T-helper 1 cell treated with Interleukin-12 subunit alpha and Interleukin-12 subunit beta and Interleukin-4 antibody, amounts not matched to agents 30 μg/mL and 1 μg/mL, for 36 hours (primary cell): Measurements from ENCODE around the gene ZDHHC13.

ENCODE experiments used
- H3K27ac Mint-ChIP-seq: one replicate; pipeline ENCODE4 v1.8.0; 2021; ENCODE audit warnings: mild to moderate bottlenecking, mixed read lengths
- H3K27me3 Mint-ChIP-seq: one replicate; pipeline ENCODE4 v1.8.0; 2021; ENCODE audit warnings: low read depth, mixed read lengths
- H3K36me3 Mint-ChIP-seq: one replicate; pipeline ENCODE4 v1.8.0; 2021; ENCODE audit warnings: low read depth, mixed read lengths
- H3K4me1 Mint-ChIP-seq: one replicate; pipeline ENCODE4 v1.8.0; 2021; ENCODE audit warnings: low read depth, mixed read lengths
- H3K4me3 Mint-ChIP-seq: one replicate; pipeline ENCODE4 v1.8.0; 2021; ENCODE audit warnings: mild to moderate bottlenecking, moderate library complexity, mixed read lengths
- H3K9me3 Mint-ChIP-seq: one replicate; pipeline ENCODE4 v1.8.0; 2021; ENCODE audit warnings: mixed read lengths

Gene ZDHHC13

GRCh38 chr11:19173004-19173689, 56.2 kb downstream of the ZDHHC13 start:
- no peaks in the 10 kb centered on the region for H3K9me3 Mint-ChIP-seq
- H3K4me1 Mint-ChIP-seq: no peaks in the 10 kb centered on the region
- H3K4me3 Mint-ChIP-seq: no peak overlapping the region
- no peak overlapping the region for H3K27ac Mint-ChIP-seq
- H3K36me3 Mint-ChIP-seq: peaks cover 41% of the 10 kb centered on the region
- no peaks in the 10 kb centered on the region for H3K27me3 Mint-ChIP-seq

- H3K4me1 Mint-ChIP-seq: no peaks in the 10 kb centered on the region
- no peaks in the 10 kb centered on the region for H3K27me3 Mint-ChIP-seq
- H3K36me3 Mint-ChIP-seq: peaks cover 33% of the 10 kb centered on the region
- no peaks in the 10 kb centered on the region for H3K9me3 Mint-ChIP-seq
- no peak overlapping the region for H3K27ac Mint-ChIP-seq
- H3K4me3 Mint-ChIP-seq: no peak overlapping the region
Measured at GRCh38 chr11:19173964-19174638, 57.1 kb downstream of the ZDHHC13 start.

- Mint-ChIP-seq H3K27me3 (no peaks in the 10 kb centered on the region), H3K4me1 (no peaks in the 10 kb centered on the region), H3K9me3 (no peaks in the 10 kb centered on the region), H3K27ac (no peak overlapping the region), H3K4me3 (no peak overlapping the region), H3K36me3 (peaks cover 24% of the 10 kb centered on the region)
Measured at GRCh38 chr11:19176629-19177186, 59.7 kb downstream of the ZDHHC13 start.

- Mint-ChIP-seq H3K36me3 (peaks cover 2% of the 10 kb centered on the region), H3K4me3 (no peak overlapping the region), H3K27ac (no peak overlapping the region)
Measured at GRCh38 chr11:19181531-19182261, 64.7 kb downstream of the ZDHHC13 start.

GRCh38 chr11:19183646-19184045, 66.7 kb downstream of the ZDHHC13 start:
- H3K27me3 Mint-ChIP-seq: no peaks in the 10 kb centered on the region
- no peak overlapping the region for H3K27ac Mint-ChIP-seq
- H3K9me3 Mint-ChIP-seq: no peaks in the 10 kb centered on the region
- H3K4me3 Mint-ChIP-seq: no peak overlapping the region
- H3K36me3 Mint-ChIP-seq: peaks cover 2% of the 10 kb centered on the region
- H3K4me1 Mint-ChIP-seq: no peaks in the 10 kb centered on the region

More at GRCh38 chr11:19181531-19182261, 64.7 kb downstream of the ZDHHC13 start:
- H3K27me3 Mint-ChIP-seq: no peaks in the 10 kb centered on the region
- H3K9me3 Mint-ChIP-seq: no peaks in the 10 kb centered on the region
- no peaks in the 10 kb centered on the region for H3K4me1 Mint-ChIP-seq

GRCh38 chr11:19185036-19185435, 68.1 kb downstream of the ZDHHC13 start:
- Mint-ChIP-seq H3K9me3 (no peaks in the 10 kb centered on the region), H3K27ac (no peak overlapping the region), H3K4me3 (no peak overlapping the region), H3K27me3 (no peaks in the 10 kb centered on the region), H3K4me1 (no peaks in the 10 kb centered on the region), H3K36me3 (peaks cover 2% of the 10 kb centered on the region)

- H3K4me3 Mint-ChIP-seq: no peak overlapping the region
Measured at GRCh38 chr11:19185516-19186052, 68.6 kb downstream of the ZDHHC13 start.

GRCh38 chr11:19187114-19187832, 70.3 kb downstream of the ZDHHC13 start:
- Mint-ChIP-seq H3K4me3 (no peak overlapping the region), H3K9me3 (no peaks in the 10 kb centered on the region), H3K4me1 (no peaks in the 10 kb centered on the region), H3K27me3 (no peaks in the 10 kb centered on the region), H3K27ac (no peak overlapping the region), H3K36me3 (no peaks in the 10 kb centered on the region)

More at GRCh38 chr11:19185516-19186052, 68.6 kb downstream of the ZDHHC13 start:
- Mint-ChIP-seq H3K27me3 (no peaks in the 10 kb centered on the region), H3K36me3 (no peaks in the 10 kb centered on the region), H3K9me3 (no peaks in the 10 kb centered on the region), H3K27ac (no peak overlapping the region), H3K4me1 (no peaks in the 10 kb centered on the region)

- no peaks in the 10 kb centered on the region for H3K36me3 Mint-ChIP-seq
- H3K27me3 Mint-ChIP-seq: no peaks in the 10 kb centered on the region
- H3K4me1 Mint-ChIP-seq: no peaks in the 10 kb centered on the region
- H3K9me3 Mint-ChIP-seq: no peaks in the 10 kb centered on the region
- H3K4me3 Mint-ChIP-seq: no peak overlapping the region
- no peak overlapping the region for H3K27ac Mint-ChIP-seq
Measured at GRCh38 chr11:19187833-19188258, 70.9 kb downstream of the ZDHHC13 start.

GRCh38 chr11:19191530-19192169, 74.7 kb downstream of the ZDHHC13 start:
- Mint-ChIP-seq H3K4me1 (no peaks in the 10 kb centered on the region), H3K4me3 (no peak overlapping the region), H3K27ac (no peak overlapping the region), H3K9me3 (no peaks in the 10 kb centered on the region), H3K27me3 (no peaks in the 10 kb centered on the region), H3K36me3 (no peaks in the 10 kb centered on the region)

- H3K36me3 Mint-ChIP-seq: no peaks in the 10 kb centered on the region
- H3K9me3 Mint-ChIP-seq: no peaks in the 10 kb centered on the region
- no peaks in the 10 kb centered on the region for H3K4me1 Mint-ChIP-seq
- H3K4me3 Mint-ChIP-seq: no peak overlapping the region
- peaks cover 3% of the 10 kb centered on the region for H3K27me3 Mint-ChIP-seq
- H3K27ac Mint-ChIP-seq: no peak overlapping the region
Measured at GRCh38 chr11:19193916-19194315, 76.9 kb downstream of the ZDHHC13 start.

GRCh38 chr11:19194620-19195308, 77.8 kb downstream of the ZDHHC13 start:
- Mint-ChIP-seq H3K36me3 (no peaks in the 10 kb centered on the region), H3K27me3 (peaks cover 3% of the 10 kb centered on the region), H3K4me3 (no peak overlapping the region), H3K4me1 (no peaks in the 10 kb centered on the region), H3K27ac (no peak overlapping the region), H3K9me3 (no peaks in the 10 kb centered on the region)

GRCh38 chr11:19196432-19196831, 79.5 kb downstream of the ZDHHC13 start:
- peaks cover 3% of the 10 kb centered on the region for H3K27me3 Mint-ChIP-seq
- H3K4me3 Mint-ChIP-seq: no peak overlapping the region
- no peaks in the 10 kb centered on the region for H3K4me1 Mint-ChIP-seq
- H3K36me3 Mint-ChIP-seq: no peaks in the 10 kb centered on the region
- no peaks in the 10 kb centered on the region for H3K9me3 Mint-ChIP-seq
- no peak overlapping the region for H3K27ac Mint-ChIP-seq
